ENCODE measurements around the gene RHBDF1.

- TF ChIP-seq CTCF (IDR thresholded peaks at IDR 0.05) (no peak), POLR2AphosphoS5 (IDR thresholded peaks at IDR 0.05) (no peak)
Observed at GRCh38 chr16:88613-89012, 16.2 kb upstream of the RHBDF1 start.

Data from prostate gland (tissue), 2 donors.